HepG2 (cell line): ENCODE results near the gene AK3. TPM values are rescaled to one million over a fixed set of nuclear protein-coding genes. Genes with fewer than 3 reads are reported as not detected.

Experiments
- ELF1 ChIP-seq: sonication (generic); formaldehyde crosslinking; IDR thresholded peaks from 2 replicates; pipeline ENCODE4 v1.4.0; 2020; ENCODE audit warnings: missing genetic modification reagents
- POLR2G ChIP-seq: fragments of 200-400 bp; formaldehyde crosslinking; IDR thresholded peaks from 2 replicates; pipeline ENCODE4 v1.6.1; 2018; ENCODE audit warnings: mild to moderate bottlenecking, low read depth, low read length, moderate library complexity
- SALL2 ChIP-seq: sonication (generic); formaldehyde crosslinking; IDR thresholded peaks from 2 replicates; pipeline ENCODE4 v1.8.1; 2023; ENCODE audit warnings: mild to moderate bottlenecking, missing genetic modification reagents, inconsistent platforms
- SP1 ChIP-seq, 2 experiments: fragments of 450-650 bp in 1 of 2; sonication (generic) in 1 of 2; formaldehyde crosslinking in 1 of 2; IDR thresholded peaks; 2 replicates each; pipeline versions ENCODE4 v1.4.0 to v1.6.1; 2016 to 2020; ENCODE audit warnings: missing genetic modification reagents in 1 of 2
- TEAD2 ChIP-seq: sonication (generic); formaldehyde crosslinking; IDR thresholded peaks from 2 replicates; pipeline ENCODE4 v1.9.0; 2021; ENCODE audit warnings: missing genetic modification reagents
- ZNF331 ChIP-seq: sonication (generic); formaldehyde crosslinking; IDR thresholded peaks from 2 replicates; pipeline ENCODE4 v1.4.0; 2020; ENCODE audit warnings: missing genetic modification reagents
- ZNF589 ChIP-seq: sonication (generic); formaldehyde crosslinking; conservative IDR thresholded peaks from 2 replicates; pipeline ENCODE4 v1.8.0; 2022; ENCODE audit warnings: mild to moderate bottlenecking, moderate library complexity, missing genetic modification reagents
- ZNF776 ChIP-seq: sonication (generic); formaldehyde crosslinking; IDR thresholded peaks from 2 replicates; pipeline ENCODE4 v1.4.0; 2020; ENCODE audit warnings: mild to moderate bottlenecking, missing genetic modification reagents
- ZNF816 ChIP-seq: sonication (generic); formaldehyde crosslinking; IDR thresholded peaks from 2 replicates; pipeline ENCODE4 v1.8.0; 2022; ENCODE audit warnings: missing genetic modification reagents, mild to moderate bottlenecking, borderline replicate concordance
- polyA plus RNA-seq, 8 experiments: library from polyadenylated mRNA; depleted of rRNA in 3 of 8; stranded (reverse) in 7 of 8; unstranded in 1 of 8; fragments of >200 nt; fragmentation: Illumina TruSeq in 4 of 8; extraction: Trizol in 4 of 8; gene quantifications; 2 replicates each; pipeline versions ENCODE4 v1.2.1 to v1.2.3, GENCODE V29; 2011 to 2016; ENCODE audit warnings: low read depth in 4 of 8, missing spikeins in 1 of 8, mixed read lengths in 1 of 8; ENCODE audit not compliant: insufficient read depth in 1 of 8
- total RNA-seq, 5 experiments: library from RNA; depleted of rRNA; stranded (reverse); fragments of >200 nt; fragmentation: Illumina TruSeq; extraction: Trizol; gene quantifications; 2 replicates each; pipeline ENCODE4 v1.2.3, GENCODE V29; 2016; ENCODE audit warnings: low read depth in 1 of 5
- TF ChIP-seq, protein P1 (sequence below): sonication (generic); formaldehyde crosslinking; IDR thresholded peaks from 2 replicates; pipeline ENCODE4 v1.8.0; 2022; ENCODE audit warnings: missing genetic modification reagents, mild to moderate bottlenecking, borderline replicate concordance
- TF ChIP-seq, protein P2 (sequence below): sonication (generic); formaldehyde crosslinking; IDR thresholded peaks from 2 replicates; pipeline ENCODE4 v1.8.1; 2023; ENCODE audit warnings: mild to moderate bottlenecking, moderate library complexity, missing genetic modification reagents
- TF ChIP-seq, protein P3 (sequence below): sonication (generic); formaldehyde crosslinking; IDR thresholded peaks from one replicate; pipeline ENCODE4 v1.5.1; 2020; ENCODE audit warnings: mild to moderate bottlenecking, missing genetic modification reagents; ENCODE audit errors: not compliant biosample characterization
- TF ChIP-seq, protein P4 (sequence below): sonication (generic); formaldehyde crosslinking; conservative IDR thresholded peaks from 2 replicates; pipeline ENCODE4 v1.4.0; 2020; ENCODE audit warnings: mild to moderate bottlenecking, missing genetic modification reagents, moderate library complexity

AK3 gene
- total and polyA plus RNA-seq, 2 of the 13 experiments (the other 11 are each of a cell fraction or from before 2014, with no cell fraction given): 76.8 to 109 TPM

DNA sequence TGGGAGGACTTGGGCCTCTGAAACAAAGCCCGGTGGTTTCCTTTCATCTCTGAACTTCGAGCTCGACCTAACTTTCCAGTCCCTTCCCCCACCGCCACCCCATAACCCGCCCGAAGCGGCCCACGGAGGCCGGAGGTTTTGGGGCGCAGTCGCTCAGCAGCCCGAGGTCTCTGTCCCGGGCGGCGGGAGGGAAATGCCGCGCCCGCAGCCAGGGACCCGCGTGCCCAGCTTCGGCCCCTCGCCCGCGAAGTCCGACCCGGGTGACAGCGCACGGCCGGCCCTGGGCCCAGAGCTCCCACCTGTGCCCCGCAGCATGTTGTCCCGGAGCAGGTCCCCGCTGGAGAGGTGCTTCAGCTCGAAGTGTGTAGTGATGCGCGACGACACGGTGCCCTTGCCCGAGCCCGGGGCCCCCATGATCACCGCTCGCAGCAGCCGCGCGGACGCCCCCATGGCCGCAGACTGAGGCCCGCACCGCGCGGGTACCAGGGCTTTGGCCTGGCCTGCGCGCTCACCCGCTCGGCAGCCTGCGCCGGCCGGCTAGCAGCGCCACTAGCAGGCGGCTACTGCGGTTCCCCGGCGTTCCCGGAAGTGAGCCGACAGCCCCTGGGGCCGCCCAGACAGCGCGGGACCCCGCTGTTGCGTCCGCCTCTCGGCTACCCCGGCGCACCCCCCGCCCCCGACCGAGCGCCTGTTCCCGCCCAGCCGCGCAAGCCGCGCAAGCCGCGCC lies at the start of gene AK3 (continued):
- TF ChIP-seq, protein P1, sequence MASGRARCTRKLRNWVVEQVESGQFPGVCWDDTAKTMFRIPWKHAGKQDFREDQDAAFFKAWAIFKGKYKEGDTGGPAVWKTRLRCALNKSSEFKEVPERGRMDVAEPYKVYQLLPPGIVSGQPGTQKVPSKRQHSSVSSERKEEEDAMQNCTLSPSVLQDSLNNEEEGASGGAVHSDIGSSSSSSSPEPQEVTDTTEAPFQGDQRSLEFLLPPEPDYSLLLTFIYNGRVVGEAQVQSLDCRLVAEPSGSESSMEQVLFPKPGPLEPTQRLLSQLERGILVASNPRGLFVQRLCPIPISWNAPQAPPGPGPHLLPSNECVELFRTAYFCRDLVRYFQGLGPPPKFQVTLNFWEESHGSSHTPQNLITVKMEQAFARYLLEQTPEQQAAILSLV (CRISPR knock-in tag): peak; percentile 58; the same call in 1 of the 2 replicates
- peak; percentile 47; the same call in 1 of the 2 replicates for TF ChIP-seq ZNF331 (CRISPR knock-in tag)
- peak; percentile 94 for TF ChIP-seq POLR2G
- TF ChIP-seq SP1 (IDR thresholded peaks at IDR 0.05): no peak
- peak; percentile 62 for TF ChIP-seq SP1 (CRISPR knock-in tag; IDR thresholded peaks at IDR 0.05)
- peak; percentile 60; the same call in 1 of the 2 replicates for TF ChIP-seq SALL2 (CRISPR knock-in tag)
- TF ChIP-seq ZNF776 (CRISPR knock-in tag): no peak; the same call in 1 of the 2 replicates
- TF ChIP-seq, protein P2, sequence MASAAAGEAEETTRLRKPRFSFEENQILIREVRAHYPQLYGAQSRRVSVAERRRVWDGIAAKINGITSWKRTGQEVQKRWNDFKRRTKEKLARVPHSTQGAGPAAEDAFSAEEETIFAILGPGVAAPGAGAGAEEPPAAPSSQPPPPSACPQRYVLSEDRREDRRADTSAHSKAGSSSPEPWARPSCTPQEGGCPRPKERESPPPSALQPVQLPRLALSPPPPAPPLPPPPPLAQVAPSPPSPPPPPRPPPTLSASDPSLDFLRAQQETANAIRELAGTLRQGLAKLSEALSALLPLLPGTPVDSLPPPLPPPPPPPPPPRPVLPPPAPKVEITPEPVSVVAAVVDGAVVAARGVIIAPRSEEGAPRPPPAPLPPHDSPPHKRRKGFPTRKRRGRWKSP (CRISPR knock-in tag): peak; percentile 96
- TF ChIP-seq, protein P3, sequence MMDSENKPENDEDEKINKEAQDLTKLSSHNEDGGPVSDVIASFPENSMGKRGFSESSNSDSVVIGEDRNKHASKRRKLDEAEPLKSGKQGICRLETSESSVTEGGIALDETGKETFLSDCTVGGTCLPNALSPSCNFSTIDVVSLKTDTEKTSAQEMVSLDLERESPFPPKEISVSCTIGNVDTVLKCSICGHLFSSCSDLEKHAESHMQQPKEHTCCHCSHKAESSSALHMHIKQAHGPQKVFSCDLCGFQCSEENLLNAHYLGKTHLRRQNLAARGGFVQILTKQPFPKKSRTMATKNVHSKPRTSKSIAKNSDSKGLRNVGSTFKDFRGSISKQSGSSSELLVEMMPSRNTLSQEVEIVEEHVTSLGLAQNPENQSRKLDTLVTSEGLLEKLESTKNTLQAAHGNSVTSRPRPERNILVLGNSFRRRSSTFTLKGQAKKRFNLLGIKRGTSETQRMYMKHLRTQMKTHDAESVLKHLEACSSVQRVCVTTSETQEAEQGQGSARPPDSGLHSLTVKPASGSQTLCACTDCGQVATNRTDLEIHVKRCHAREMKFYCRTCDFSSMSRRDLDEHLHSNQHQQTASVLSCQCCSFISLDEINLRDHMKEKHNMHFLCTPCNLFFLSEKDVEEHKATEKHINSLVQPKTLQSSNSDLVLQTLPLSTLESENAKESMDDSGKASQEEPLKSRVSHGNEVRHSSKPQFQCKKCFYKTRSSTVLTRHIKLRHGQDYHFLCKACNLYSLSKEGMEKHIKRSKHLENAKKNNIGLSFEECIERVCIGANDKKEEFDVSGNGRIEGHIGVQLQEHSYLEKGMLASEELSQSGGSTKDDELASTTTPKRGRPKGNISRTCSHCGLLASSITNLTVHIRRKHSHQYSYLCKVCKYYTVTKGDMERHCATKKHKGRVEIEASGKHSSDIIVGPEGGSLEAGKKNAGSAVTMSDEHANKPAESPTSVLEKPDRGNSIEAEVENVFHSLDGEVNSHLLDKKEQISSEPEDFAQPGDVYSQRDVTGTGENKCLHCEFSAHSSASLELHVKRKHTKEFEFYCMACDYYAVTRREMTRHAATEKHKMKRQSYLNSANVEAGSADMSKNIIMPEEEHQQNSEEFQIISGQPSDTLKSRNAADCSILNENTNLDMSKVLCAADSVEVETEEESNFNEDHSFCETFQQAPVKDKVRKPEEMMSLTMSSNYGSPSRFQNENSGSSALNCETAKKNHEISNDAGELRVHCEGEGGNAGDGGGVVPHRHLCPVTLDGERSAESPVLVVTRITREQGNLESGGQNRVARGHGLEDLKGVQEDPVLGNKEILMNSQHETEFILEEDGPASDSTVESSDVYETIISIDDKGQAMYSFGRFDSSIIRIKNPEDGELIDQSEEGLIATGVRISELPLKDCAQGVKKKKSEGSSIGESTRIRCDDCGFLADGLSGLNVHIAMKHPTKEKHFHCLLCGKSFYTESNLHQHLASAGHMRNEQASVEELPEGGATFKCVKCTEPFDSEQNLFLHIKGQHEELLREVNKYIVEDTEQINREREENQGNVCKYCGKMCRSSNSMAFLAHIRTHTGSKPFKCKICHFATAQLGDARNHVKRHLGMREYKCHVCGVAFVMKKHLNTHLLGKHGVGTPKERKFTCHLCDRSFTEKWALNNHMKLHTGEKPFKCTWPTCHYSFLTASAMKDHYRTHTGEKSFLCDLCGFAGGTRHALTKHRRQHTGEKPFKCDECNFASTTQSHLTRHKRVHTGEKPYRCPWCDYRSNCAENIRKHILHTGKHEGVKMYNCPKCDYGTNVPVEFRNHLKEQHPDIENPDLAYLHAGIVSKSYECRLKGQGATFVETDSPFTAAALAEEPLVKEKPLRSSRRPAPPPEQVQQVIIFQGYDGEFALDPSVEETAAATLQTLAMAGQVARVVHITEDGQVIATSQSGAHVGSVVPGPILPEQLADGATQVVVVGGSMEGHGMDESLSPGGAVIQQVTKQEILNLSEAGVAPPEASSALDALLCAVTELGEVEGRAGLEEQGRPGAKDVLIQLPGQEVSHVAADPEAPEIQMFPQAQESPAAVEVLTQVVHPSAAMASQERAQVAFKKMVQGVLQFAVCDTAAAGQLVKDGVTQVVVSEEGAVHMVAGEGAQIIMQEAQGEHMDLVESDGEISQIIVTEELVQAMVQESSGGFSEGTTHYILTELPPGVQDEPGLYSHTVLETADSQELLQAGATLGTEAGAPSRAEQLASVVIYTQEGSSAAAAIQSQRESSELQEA (CRISPR knock-in tag): peak; percentile 71
- TF ChIP-seq TEAD2 (CRISPR knock-in tag): no peak
- peak; percentile 90; the same call in 1 of the 2 replicates for TF ChIP-seq ZNF589 (CRISPR knock-in tag)
- no peak for TF ChIP-seq ZNF816
- TF ChIP-seq ELF1 (CRISPR knock-in tag): peak; percentile 88
- TF ChIP-seq, protein P4, sequence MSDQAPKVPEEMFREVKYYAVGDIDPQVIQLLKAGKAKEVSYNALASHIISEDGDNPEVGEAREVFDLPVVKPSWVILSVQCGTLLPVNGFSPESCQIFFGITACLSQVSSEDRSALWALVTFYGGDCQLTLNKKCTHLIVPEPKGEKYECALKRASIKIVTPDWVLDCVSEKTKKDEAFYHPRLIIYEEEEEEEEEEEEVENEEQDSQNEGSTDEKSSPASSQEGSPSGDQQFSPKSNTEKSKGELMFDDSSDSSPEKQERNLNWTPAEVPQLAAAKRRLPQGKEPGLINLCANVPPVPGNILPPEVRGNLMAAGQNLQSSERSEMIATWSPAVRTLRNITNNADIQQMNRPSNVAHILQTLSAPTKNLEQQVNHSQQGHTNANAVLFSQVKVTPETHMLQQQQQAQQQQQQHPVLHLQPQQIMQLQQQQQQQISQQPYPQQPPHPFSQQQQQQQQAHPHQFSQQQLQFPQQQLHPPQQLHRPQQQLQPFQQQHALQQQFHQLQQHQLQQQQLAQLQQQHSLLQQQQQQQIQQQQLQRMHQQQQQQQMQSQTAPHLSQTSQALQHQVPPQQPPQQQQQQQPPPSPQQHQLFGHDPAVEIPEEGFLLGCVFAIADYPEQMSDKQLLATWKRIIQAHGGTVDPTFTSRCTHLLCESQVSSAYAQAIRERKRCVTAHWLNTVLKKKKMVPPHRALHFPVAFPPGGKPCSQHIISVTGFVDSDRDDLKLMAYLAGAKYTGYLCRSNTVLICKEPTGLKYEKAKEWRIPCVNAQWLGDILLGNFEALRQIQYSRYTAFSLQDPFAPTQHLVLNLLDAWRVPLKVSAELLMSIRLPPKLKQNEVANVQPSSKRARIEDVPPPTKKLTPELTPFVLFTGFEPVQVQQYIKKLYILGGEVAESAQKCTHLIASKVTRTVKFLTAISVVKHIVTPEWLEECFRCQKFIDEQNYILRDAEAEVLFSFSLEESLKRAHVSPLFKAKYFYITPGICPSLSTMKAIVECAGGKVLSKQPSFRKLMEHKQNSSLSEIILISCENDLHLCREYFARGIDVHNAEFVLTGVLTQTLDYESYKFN (CRISPR knock-in tag): peak; percentile 72
